Thymus (tissue), 11 donors: ENCODE measurements around the gene KCNK4. TPM values are rescaled to one million over a fixed set of nuclear protein-coding genes. Genes with fewer than 3 reads are reported as not detected.
A peak's percentile ranks its signal among the peaks of the same experiment; 100 is the strongest.

ENCODE experiments used
- DNase-seq, 9 donors: peaks; one replicate each; pipeline ENCODE4 v3.0.0-alpha.2; 2013; ENCODE audit warnings: low spot score in 9 of 9, low read depth in 6 of 9, missing footprints in 1 of 9
- H3K27ac ChIP-seq, 2 donors: one replicate each; pipeline ENCODE4 v1.5.1; 2013; ENCODE audit warnings: control low read depth in 1 of 2, low read depth in 1 of 2, low read length in 1 of 2, mild to moderate bottlenecking in 1 of 2, moderate library complexity in 1 of 2
- H3K27me3 ChIP-seq, 2 donors: one replicate each; pipeline ENCODE4 v1.5.1; 2013; ENCODE audit warnings: low read length in 1 of 2; ENCODE audit not compliant: control insufficient read depth in 2 of 2, insufficient read depth in 1 of 2
- H3K36me3 ChIP-seq, 2 donors: one replicate each; pipeline ENCODE4 v1.5.1; 2013; ENCODE audit warnings: low read length in 1 of 2, mild to moderate bottlenecking in 1 of 2, moderate library complexity in 1 of 2; ENCODE audit not compliant: control insufficient read depth in 2 of 2, insufficient read depth in 2 of 2
- H3K4me1 ChIP-seq, 2 donors: one replicate each; pipeline ENCODE4 v1.5.1; 2013; ENCODE audit warnings: low read length in 2 of 2; ENCODE audit not compliant: control insufficient read depth in 2 of 2, insufficient read depth in 2 of 2
- H3K4me3 ChIP-seq, 2 donors: one replicate each; pipeline ENCODE4 v1.5.1; 2013; ENCODE audit warnings: low read length in 2 of 2, control low read depth in 1 of 2, mild to moderate bottlenecking in 1 of 2
- H3K9me3 ChIP-seq, 2 donors: one replicate each; pipeline ENCODE4 v1.5.1; 2013; ENCODE audit warnings: low read length in 1 of 2, mild to moderate bottlenecking in 1 of 2; ENCODE audit not compliant: control insufficient read depth in 2 of 2, insufficient read depth in 1 of 2
- WGBS: extraction: QIAGEN DNeasy Blood & Tissue Kit; methylation state at CpG from one replicate; pipeline ENCODE4 v1.1.7; 2013; 5-methylcytosine and 5-hydroxymethylcytosine counted together
- polyA plus RNA-seq: library from polyadenylated mRNA; stranded (reverse); fragments of 200-250 nt; gene quantifications from one replicate; pipeline ENCODE4 v1.2.3, GENCODE V29; 2013
- total RNA-seq: library from RNA; stranded (reverse); fragments of 120-200 nt; gene quantifications from one replicate; pipeline ENCODE4 v1.2.4, GENCODE V29; 2013
- donor health status: healthy.

The KCNK4 gene
- total and polyA plus RNA-seq, 2 donors, result not detected

- peaks cover 0 to 8% of the 10 kb centered on the region in 2 donors for H3K9me3 ChIP-seq
- peak overlapping the region; percentile 52 to 77 for H3K4me3 ChIP-seq
- peaks cover 18 to 49% of the 10 kb centered on the region in 2 donors for H3K4me1 ChIP-seq
- peaks cover 16 to 23% of the 10 kb centered on the region in 2 donors for H3K36me3 ChIP-seq
- no peak overlapping the region for H3K27ac ChIP-seq
- no peak for DNase-seq
- peaks cover 4 to 34% of the 10 kb centered on the region in 2 donors for H3K27me3 ChIP-seq
- WGBS, result under 1% methylated on average over 18 of the region's 18 CpGs
Measured at GRCh38 chr11:64251753-64252002, 39.4 kb upstream of the KCNK4 start.

DNA sequence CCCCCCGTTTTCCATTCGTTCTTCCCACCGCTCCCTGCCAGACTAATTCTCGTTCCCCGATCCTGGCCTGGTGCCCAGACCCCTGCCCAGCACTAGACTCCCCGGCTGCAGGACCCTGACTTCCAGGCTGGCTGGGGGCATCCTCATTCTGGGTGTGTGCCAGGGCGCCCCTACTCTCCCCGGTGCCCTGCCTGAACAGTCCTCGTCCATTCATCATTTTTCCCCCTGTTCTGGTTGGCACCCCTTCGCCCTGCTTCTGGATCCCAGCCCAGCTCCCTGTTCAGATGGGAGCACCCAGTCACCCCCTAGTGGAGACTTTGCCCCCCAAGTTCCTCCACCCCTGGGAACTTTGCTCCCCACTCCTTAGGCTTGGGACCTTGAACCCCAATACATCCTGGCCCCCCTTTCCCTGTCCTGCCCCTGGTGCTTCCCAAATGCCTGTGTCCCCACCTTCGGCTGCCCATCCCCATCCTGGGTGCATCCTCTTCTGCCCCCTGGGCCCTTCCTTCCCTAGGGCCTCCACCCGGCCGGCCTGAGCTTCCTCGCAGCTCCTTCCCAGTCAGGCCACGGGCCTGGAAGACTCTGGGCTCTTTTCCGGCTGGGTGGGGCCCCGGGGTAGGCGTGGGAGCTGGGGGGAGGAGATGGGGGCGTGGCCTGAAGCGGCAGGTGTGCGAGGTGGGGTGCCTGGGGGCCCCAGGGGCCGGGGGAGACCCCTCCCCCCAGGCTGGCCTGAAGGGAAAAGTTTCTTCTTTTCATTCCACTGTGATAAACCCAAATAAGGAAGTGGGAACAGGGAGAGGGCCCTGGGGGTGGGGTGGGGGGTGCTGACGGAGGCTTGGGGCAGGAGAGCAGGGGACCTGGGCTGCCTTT, 38.9 kb upstream of the KCNK4 start:
- no peak overlapping the region for H3K27ac ChIP-seq
- DNase-seq, result peak in 2 of 9 donors; percentile 43 to 44
- H3K36me3 ChIP-seq, result peaks cover 16 to 23% of the 10 kb centered on the region in 2 donors
- H3K27me3 ChIP-seq, result peaks cover 4 to 30% of the 10 kb centered on the region in 2 donors
- H3K9me3 ChIP-seq, result peaks cover 0 to 8% of the 10 kb centered on the region in 2 donors
- peaks cover 17 to 43% of the 10 kb centered on the region in 2 donors for H3K4me1 ChIP-seq
- 8% methylated on average over 23 of the region's 23 CpGs for WGBS
- H3K4me3 ChIP-seq, result peak overlapping the region; percentile 52 to 77

GRCh38 chr11:64253043-64253442, 38.1 kb upstream of the KCNK4 start:
- Histone ChIP-seq H3K4me3 (no peak overlapping the region), H3K27ac (no peak overlapping the region), H3K4me1 (peaks cover 12 to 37% of the 10 kb centered on the region in 2 donors), H3K36me3 (peaks cover 16 to 23% of the 10 kb centered on the region in 2 donors), H3K27me3 (peaks cover 2 to 22% of the 10 kb centered on the region in 2 donors), H3K9me3 (peaks cover 0 to 8% of the 10 kb centered on the region in 2 donors)
- DNase-seq, result no peak
- 87% methylated on average over 8 of the region's 8 CpGs for WGBS

GRCh38 chr11:64253481-64253880, 37.6 kb upstream of the KCNK4 start:
- WGBS, result 90% methylated on average over 5 of the region's 5 CpGs
- Histone ChIP-seq H3K9me3 (peaks cover 0 to 8% of the 10 kb centered on the region in 2 donors), H3K27me3 (peaks cover 0 to 18% of the 10 kb centered on the region in 2 donors), H3K4me1 (peaks cover 12 to 37% of the 10 kb centered on the region in 2 donors), H3K4me3 (no peak overlapping the region), H3K27ac (no peak overlapping the region), H3K36me3 (peaks cover 17 to 26% of the 10 kb centered on the region in 2 donors)
- no peak for DNase-seq

DNA sequence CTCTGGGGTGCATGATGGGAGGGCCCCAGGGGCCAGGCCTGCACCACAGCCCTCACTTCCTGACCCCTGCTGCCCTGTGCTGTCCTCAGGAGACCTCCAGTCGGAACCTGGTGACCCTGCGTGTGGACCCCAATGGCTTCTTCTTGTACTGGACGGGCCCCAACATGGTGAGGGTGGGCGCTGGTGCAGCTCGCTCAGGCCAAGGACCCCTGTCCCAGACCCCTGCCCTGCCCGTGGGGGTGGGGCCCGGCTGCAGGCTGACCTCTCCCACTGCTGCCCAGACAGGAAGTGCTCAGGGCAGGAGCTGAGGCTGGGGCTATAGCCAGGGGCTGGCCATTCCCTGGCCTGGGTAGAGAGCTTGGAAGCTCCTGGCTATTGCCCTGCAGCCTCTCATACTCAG, 36.8 kb upstream of the KCNK4 start:
- DNase-seq, result no peak
- Histone ChIP-seq H3K27me3 (peaks cover 0 to 16% of the 10 kb centered on the region in 2 donors), H3K9me3 (peaks cover 0 to 8% of the 10 kb centered on the region in 2 donors), H3K36me3 (peaks cover 25 to 32% of the 10 kb centered on the region in 2 donors), H3K4me1 (peaks cover 12 to 34% of the 10 kb centered on the region in 2 donors), H3K27ac (no peak overlapping the region), H3K4me3 (no peak overlapping the region)
- 98% methylated on average over 7 of the region's 7 CpGs for WGBS

DNA sequence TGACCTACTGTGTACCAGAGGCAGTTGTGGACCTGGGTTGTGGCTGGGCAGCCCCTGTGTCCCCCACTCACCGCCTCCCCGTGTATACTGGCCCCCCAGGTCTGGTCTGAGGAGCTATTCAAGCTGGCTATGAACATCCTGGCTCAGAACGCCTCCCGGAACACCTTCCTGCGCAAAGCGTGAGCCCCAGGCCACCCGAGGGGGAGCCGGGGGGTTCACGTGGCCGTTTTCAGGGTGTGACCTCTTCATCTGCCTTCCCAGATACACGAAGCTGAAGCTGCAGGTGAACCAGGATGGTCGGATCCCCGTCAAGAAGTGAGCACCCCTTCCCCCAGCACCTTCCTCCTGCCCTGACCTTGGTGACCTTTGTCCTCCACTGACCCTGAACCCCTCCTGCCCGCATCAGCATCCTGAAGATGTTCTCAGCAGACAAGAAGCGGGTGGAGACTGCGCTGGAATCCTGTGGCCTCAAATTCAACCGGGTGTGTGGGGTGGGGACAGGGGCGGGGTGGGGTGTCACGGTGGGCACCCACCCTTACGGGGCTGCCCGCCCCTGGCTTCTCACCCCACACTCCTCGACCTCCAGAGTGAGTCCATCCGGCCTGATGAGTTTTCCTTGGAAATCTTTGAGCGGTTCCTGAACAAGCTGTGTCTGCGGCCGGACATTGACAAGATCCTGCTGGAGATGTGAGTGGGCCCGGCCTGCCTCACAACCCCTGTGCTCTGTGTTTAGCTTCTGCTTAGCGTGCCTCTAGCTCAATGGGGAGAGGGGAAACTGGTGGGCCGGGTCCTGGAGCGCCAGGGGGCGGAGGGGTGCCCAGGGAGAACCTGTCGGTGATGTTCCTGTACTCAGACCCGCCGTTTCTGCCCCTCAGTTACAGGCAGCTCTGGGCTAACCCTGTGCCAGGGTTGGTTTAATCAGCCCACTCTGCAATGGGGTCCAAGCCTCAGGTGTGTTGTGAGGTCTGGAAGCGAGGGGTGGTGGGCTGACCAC, 35.7 kb upstream of the KCNK4 start:
- no peak overlapping the region for H3K27ac ChIP-seq
- H3K27me3 ChIP-seq, result peaks cover 0 to 12% of the 10 kb centered on the region in 2 donors
- no peak overlapping the region for H3K4me3 ChIP-seq
- peaks cover 1 to 4% of the 10 kb centered on the region in 2 donors for H3K9me3 ChIP-seq
- DNase-seq, result no peak
- H3K4me1 ChIP-seq, result peaks cover 10 to 23% of the 10 kb centered on the region in 2 donors
- peaks cover 30 to 35% of the 10 kb centered on the region in 2 donors for H3K36me3 ChIP-seq
- 97% methylated on average over 35 of the region's 35 CpGs for WGBS

DNA sequence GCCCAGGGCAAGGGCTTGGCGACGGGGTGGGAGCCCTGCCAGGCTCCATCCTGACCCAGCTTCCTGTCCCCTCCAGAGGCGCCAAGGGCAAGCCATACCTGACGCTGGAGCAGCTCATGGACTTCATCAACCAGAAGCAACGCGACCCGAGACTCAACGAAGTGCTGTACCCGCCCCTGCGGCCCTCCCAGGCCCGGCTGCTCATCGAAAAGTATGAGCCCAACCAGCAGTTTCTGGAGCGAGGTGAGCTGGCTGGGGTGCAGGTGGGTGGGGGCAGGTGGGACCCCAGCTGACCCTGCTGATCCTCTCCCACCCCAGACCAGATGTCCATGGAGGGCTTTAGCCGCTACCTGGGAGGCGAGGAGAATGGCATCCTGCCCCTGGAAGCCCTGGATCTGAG, 34.8 kb upstream of the KCNK4 start:
- Histone ChIP-seq H3K36me3 (peaks cover 30 to 38% of the 10 kb centered on the region in 2 donors), H3K27me3 (peaks cover 0 to 4% of the 10 kb centered on the region in 2 donors), H3K4me3 (no peak overlapping the region), H3K4me1 (peaks cover 4 to 15% of the 10 kb centered on the region in 2 donors), H3K9me3 (peaks cover 0 to 1% of the 10 kb centered on the region in 2 donors), H3K27ac (no peak overlapping the region)
- WGBS, result 94% methylated on average over 15 of the region's 15 CpGs
- no peak for DNase-seq

GRCh38 chr11:64258356-64258755, 32.7 kb upstream of the KCNK4 start:
- H3K36me3 ChIP-seq, result peaks cover 41 to 49% of the 10 kb centered on the region in 2 donors
- H3K27me3 ChIP-seq, result no peaks in the 10 kb centered on the region
- H3K4me3 ChIP-seq, result no peak overlapping the region
- no peaks in the 10 kb centered on the region for H3K4me1 ChIP-seq
- H3K9me3 ChIP-seq, result peaks cover 0 to 1% of the 10 kb centered on the region in 2 donors
- DNase-seq, result no peak
- 95% methylated on average over 24 of the region's 24 CpGs for WGBS
- no peak overlapping the region for H3K27ac ChIP-seq
